ENCODE results near the gene STAT5B. TPM values are rescaled to one million over a fixed set of nuclear protein-coding genes. Genes with fewer than 3 reads are reported as not detected.

The STAT5B gene
- total and polyA plus RNA-seq, 9 of the 15 experiments (the other 6 are each of a cell fraction or from before 2014, with no cell fraction given): 20.8 to 176 (median 92.4) TPM

DNA sequence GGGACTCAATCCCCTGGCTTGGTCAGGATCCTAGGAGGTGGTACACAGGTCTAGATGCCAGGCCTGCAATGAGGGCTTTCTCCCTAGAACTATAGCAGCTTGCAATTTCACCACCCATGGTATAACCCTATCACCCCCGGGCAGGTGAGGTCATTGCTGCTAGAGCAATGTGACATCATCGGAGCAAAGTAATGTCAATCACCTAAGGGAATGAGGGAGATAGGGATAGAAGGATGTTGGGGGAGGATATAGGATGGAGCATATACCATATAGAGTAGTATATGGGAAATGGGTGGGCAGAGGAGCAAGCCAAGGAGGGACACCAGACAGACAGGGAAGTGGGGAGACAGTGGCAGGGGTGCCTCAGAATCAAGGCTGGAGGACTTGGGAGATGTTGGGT is 98.5 kb downstream of the STAT5B start:
- in situ Hi-C loops (cut with MboI): no loop called here
- no peak for TF ChIP-seq SMARCB1 (IDR thresholded peaks at IDR 0.05; ENCODE audit: insufficient read length, low read depth)
- TF ChIP-seq, protein P1, sequence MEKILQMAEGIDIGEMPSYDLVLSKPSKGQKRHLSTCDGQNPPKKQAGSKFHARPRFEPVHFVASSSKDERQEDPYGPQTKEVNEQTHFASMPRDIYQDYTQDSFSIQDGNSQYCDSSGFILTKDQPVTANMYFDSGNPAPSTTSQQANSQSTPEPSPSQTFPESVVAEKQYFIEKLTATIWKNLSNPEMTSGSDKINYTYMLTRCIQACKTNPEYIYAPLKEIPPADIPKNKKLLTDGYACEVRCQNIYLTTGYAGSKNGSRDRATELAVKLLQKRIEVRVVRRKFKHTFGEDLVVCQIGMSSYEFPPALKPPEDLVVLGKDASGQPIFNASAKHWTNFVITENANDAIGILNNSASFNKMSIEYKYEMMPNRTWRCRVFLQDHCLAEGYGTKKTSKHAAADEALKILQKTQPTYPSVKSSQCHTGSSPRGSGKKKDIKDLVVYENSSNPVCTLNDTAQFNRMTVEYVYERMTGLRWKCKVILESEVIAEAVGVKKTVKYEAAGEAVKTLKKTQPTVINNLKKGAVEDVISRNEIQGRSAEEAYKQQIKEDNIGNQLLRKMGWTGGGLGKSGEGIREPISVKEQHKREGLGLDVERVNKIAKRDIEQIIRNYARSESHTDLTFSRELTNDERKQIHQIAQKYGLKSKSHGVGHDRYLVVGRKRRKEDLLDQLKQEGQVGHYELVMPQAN (IDR thresholded peaks at IDR 0.05; ENCODE audit: borderline replicate concordance): no peak
- TF ChIP-seq, protein P2, sequence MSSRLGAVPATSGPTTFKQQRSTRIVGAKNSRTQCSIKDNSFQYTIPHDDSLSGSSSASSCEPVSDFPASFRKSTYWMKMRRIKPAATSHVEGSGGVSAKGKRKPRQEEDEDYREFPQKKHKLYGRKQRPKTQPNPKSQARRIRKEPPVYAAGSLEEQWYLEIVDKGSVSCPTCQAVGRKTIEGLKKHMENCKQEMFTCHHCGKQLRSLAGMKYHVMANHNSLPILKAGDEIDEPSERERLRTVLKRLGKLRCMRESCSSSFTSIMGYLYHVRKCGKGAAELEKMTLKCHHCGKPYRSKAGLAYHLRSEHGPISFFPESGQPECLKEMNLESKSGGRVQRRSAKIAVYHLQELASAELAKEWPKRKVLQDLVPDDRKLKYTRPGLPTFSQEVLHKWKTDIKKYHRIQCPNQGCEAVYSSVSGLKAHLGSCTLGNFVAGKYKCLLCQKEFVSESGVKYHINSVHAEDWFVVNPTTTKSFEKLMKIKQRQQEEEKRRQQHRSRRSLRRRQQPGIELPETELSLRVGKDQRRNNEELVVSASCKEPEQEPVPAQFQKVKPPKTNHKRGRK (tag; IDR thresholded peaks at IDR 0.05): no peak
- no peak for TF ChIP-seq ERF (CRISPR knock-in tag; IDR thresholded peaks at IDR 0.05)
- no peak for TF ChIP-seq XRCC3 (IDR thresholded peaks at IDR 0.05)
- TF ChIP-seq ELF2 (CRISPR knock-in tag; IDR thresholded peaks at IDR 0.05): no peak
- TF ChIP-seq KDM4B (IDR thresholded peaks at IDR 0.05; ENCODE audit: borderline replicate concordance in 2 of 2, low read depth in 1 of 2): no peak
- TF ChIP-seq ZNF165 (CRISPR knock-in tag; IDR thresholded peaks at IDR 0.05; ENCODE audit: borderline replicate concordance): no peak
- no peak for TF ChIP-seq ZNF347 (CRISPR knock-in tag; IDR thresholded peaks at IDR 0.05; ENCODE audit: low read depth)
- TF ChIP-seq PCBP1 (IDR thresholded peaks at IDR 0.05; ENCODE audit: low read depth, low read length, poor library complexity, severe bottlenecking): no peak
- TF ChIP-seq TCFL5 (CRISPR knock-in tag; conservative IDR thresholded peaks at IDR 0.05): no peak
- no peak for TF ChIP-seq BHLHE40 (IDR thresholded peaks at IDR 0.05; ENCODE audit: low read length)
- no peak for TF ChIP-seq MEF2A (IDR thresholded peaks at IDR 0.05; ENCODE audit: control insufficient read depth, low read depth, low read length)
- no peak for TF ChIP-seq RUNX1 (IDR thresholded peaks at IDR 0.05; ENCODE audit: low read depth)
- TF ChIP-seq ZC3H8 (IDR thresholded peaks at IDR 0.05): no peak
- no peak for TF ChIP-seq ARHGAP35 (IDR thresholded peaks at IDR 0.05; ENCODE audit: partially characterized antibody)
- no peak for TF ChIP-seq ELF1 (tag; IDR thresholded peaks at IDR 0.05)
- no peak for TF ChIP-seq DMBX1 (CRISPR knock-in tag; IDR thresholded peaks at IDR 0.05; ENCODE audit: borderline replicate concordance)
- TF ChIP-seq, protein P3, sequence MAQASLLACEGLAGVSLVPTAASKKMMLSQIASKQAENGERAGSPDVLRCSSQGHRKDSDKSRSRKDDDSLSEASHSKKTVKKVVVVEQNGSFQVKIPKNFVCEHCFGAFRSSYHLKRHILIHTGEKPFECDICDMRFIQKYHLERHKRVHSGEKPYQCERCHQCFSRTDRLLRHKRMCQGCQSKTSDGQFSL (CRISPR knock-in tag; IDR thresholded peaks at IDR 0.05): no peak
- TF ChIP-seq, protein P3 (tag; IDR thresholded peaks at IDR 0.05): no peak
- intact Hi-C loops (cut with micrococcal nuclease): no loop called here
- Histone ChIP-seq H3K27me3 (ENCODE audit: control insufficient read depth in 2 of 2, insufficient read depth in 2 of 2, low read length in 2 of 2) (no peaks in the 10 kb centered on the region), H2AFZ (ENCODE audit: low read depth, low read length) (no peak overlapping the region), H3K9ac (ENCODE audit: insufficient read depth in 1 of 2, low read depth in 2 of 2, low read length in 2 of 2) (no peak overlapping the region), H3K9me3 (replicated peaks; ENCODE audit: control insufficient read depth, insufficient read depth, low read depth, low read length) (no peaks in the 10 kb centered on the region), H3K4me2 (ENCODE audit: insufficient read depth, low read length) (no peak overlapping the region), H3K4me1 (replicated peaks in 1 of 2; ENCODE audit: control insufficient read depth in 2 of 2, insufficient read depth in 2 of 2, low read length in 2 of 2) (peaks cover 13 to 24% of the 10 kb centered on the region in 2 experiments), H3K4me3 (no peak overlapping the region), H3K79me2 (ENCODE audit: control insufficient read depth, insufficient read depth, low read length) (0 out of 3 replicates have a peak, but pooled peaks cover under 1% of the 10 kb centered on the region), H3K27ac (ENCODE audit: extremely low read depth, low read depth, low read length) (no peak overlapping the region), H3K9me1 (ENCODE audit: control insufficient read depth, insufficient read depth, low read length) (peaks cover 7% of the 10 kb centered on the region), H4K20me1 (replicated peaks; ENCODE audit: control insufficient read depth, insufficient read depth, low read length) (0 out of 2 replicates have a peak, but pooled peaks cover 4% of the 10 kb centered on the region), H3K36me3 (ENCODE audit: control insufficient read depth, insufficient read depth, low read length) (no peaks in the 10 kb centered on the region)
- POLR2A ChIA-PET: no interaction called here
- DNase-seq (ENCODE audit: extremely low read depth in 1 of 4, low spot score in 3 of 4) (no peak), FAIRE-seq (no peak), ATAC-seq (no peak)
- BruUV-seq (replicated peaks): no TSS peak
- CTCF ChIA-PET (ENCODE audit: low intra/inter-chr PET ratio): interaction anchor here (0.6 kb wide), 1 partner anchor 755 kb away, joined by 3 read pairs; no protein-coding TSS in a partner anchor
- WGBS (ENCODE audit: insufficient coverage, low coverage, missing lambda C conversion rate): 27% methylated on average over 2 of the region's 2 CpGs

Measured in K562 (cell line).